Peyer's patch (tissue), 4 donors: ENCODE results near the gene AK6. TPM values are rescaled to one million over a fixed set of nuclear protein-coding genes. Genes with fewer than 3 reads are reported as not detected.
"Not testable (repeated sequence)": the region's sequence is repeated elsewhere in the genome, so short reads cannot be mapped to it uniquely, and the experiment has no call there.

Source experiments
- DNase-seq, 3 donors: peaks; one replicate each; pipeline ENCODE4 v3.0.0-alpha.2; 2017 to 2019
- H3K27ac ChIP-seq, 4 donors: fragments of 200-600 bp; sonication (generic); one replicate each; pipeline ENCODE4 v1.5.1; 2016 to 2019
- H3K27me3 ChIP-seq, 2 donors: fragments of 200-600 bp; sonication (generic); one replicate each; pipeline ENCODE4 v1.5.1; 2019
- H3K36me3 ChIP-seq, 3 donors: fragments of 200-600 bp; sonication (generic); one replicate each; pipeline ENCODE4 v1.5.1; 2016 to 2019
- H3K4me1 ChIP-seq, 4 donors: fragments of 200-600 bp; sonication (generic); one replicate each; pipeline ENCODE4 v1.5.1; 2016 to 2019
- H3K4me3 ChIP-seq, 4 donors: fragments of 200-600 bp; sonication (generic); 1 replicate in 3 of 4; 2 replicates in 1 of 4; pipeline ENCODE4 v1.5.1; 2016 to 2019; ENCODE audit warnings: mild to moderate bottlenecking in 1 of 4
- H3K9me3 ChIP-seq, 4 donors: fragments of 200-600 bp; sonication (generic); one replicate each; pipeline ENCODE4 v1.5.1; 2016 to 2019; ENCODE audit warnings: mild to moderate bottlenecking in 1 of 4
- POLR2A ChIP-seq, 2 donors: fragments of 450-650 bp; IDR thresholded peaks; one replicate each; pipeline ENCODE4 v1.5.1; 2017; ENCODE audit warnings: antibody characterized with exemption in 2 of 2, mild to moderate bottlenecking in 2 of 2, moderate library complexity in 2 of 2
- total RNA-seq, 4 donors: library from RNA; depleted of rRNA; stranded (reverse); fragments of >200 nt; gene quantifications; one replicate each; pipeline ENCODE4 v1.1.0, GENCODE V29; 2016
- TF ChIP-seq, protein P1 (sequence below), 6 experiments: fragments of 450-650 bp in 4 of 6; fragments of 200-600 bp in 2 of 6; sonication (generic) in 1 of 6; IDR thresholded peaks; one replicate each; pipeline ENCODE4 v1.5.1; 2017 to 2019; ENCODE audit warnings: antibody characterized with exemption in 6 of 6, mild to moderate bottlenecking in 3 of 6, moderate library complexity in 1 of 6

The AK6 gene
- total RNA-seq, 4 donors from 2014 or later: 5.0 to 31.0 (median 10.9) TPM

DNA sequence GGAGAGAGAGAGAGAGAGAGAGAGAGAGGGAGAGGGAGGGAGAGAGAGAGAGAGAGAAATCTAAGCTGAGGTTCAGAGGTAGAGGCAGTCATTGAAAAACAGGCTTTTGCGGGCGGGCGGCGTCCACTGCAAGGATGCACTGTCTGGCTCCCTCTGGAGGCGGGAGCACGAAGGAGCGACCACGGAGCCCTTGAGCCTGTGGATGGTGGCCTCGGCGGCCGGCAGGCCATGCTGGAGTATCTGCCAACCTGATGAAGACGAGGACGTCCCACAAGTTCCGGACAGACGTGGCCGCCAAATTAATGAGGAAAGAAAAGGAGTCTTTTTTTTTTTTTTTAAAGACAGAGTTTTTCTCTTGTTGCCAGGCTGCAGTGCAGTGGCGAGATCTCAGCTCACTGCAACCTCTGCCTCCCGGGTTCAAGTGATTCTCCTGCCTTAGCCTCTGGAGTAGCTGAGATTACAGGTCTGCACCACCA is 34.5 kb downstream of the AK6 start:
- Histone ChIP-seq H3K27ac (no peak overlapping the region), H3K36me3 (no peaks in the 10 kb centered on the region), H3K27me3 (no peaks in the 10 kb centered on the region), H3K4me1 (peaks cover 0 to 5% (median 0%) of the 10 kb centered on the region in 4 donors), H3K4me3 (no peak overlapping the region), H3K9me3 (no peaks in the 10 kb centered on the region)
- TF ChIP-seq, protein P1, sequence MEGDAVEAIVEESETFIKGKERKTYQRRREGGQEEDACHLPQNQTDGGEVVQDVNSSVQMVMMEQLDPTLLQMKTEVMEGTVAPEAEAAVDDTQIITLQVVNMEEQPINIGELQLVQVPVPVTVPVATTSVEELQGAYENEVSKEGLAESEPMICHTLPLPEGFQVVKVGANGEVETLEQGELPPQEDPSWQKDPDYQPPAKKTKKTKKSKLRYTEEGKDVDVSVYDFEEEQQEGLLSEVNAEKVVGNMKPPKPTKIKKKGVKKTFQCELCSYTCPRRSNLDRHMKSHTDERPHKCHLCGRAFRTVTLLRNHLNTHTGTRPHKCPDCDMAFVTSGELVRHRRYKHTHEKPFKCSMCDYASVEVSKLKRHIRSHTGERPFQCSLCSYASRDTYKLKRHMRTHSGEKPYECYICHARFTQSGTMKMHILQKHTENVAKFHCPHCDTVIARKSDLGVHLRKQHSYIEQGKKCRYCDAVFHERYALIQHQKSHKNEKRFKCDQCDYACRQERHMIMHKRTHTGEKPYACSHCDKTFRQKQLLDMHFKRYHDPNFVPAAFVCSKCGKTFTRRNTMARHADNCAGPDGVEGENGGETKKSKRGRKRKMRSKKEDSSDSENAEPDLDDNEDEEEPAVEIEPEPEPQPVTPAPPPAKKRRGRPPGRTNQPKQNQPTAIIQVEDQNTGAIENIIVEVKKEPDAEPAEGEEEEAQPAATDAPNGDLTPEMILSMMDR (IDR thresholded peaks at IDR 0.05): peak in 5 of 6 experiments; percentile 34 to 84 (median 80)
- no peak for TF ChIP-seq POLR2A (IDR thresholded peaks at IDR 0.05)
- peak; percentile 77 to 93 (median 89) for DNase-seq

DNA sequence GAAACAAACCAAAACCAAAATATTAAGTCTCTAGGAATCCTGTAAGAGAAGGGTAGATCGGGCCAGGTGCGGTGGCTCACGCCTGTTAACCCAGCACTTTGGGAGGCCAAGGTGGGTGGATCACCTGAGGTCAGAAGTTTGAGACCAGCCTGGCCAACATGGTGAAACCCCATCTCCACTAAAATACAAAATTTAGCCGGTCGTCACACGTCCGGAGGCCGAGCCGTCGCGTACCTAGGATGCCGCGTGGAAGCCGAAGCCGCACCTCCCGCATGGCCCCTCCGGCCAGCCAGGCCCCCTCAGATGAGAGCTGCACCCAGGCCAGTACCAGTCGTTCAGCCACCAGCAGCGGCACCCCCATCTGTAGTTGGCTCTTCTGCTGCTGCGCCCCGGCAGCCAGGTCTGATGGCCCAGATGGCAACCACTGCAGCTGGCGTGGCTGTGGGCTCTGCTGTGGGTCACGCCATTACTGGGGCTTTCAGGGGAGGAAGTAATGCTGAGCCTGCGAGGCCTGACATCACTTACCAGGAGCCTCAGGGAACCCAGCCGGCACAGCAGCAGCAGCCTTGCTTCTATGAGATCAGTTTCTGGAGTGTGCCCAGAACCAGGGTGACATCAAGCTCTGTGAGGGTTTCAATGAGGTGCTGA is 35.5 kb downstream of the AK6 start:
- not testable (repeated sequence) for H3K27me3 ChIP-seq, H3K9me3 ChIP-seq, H3K4me1 ChIP-seq, DNase-seq, H3K27ac ChIP-seq, H3K4me3 ChIP-seq, H3K36me3 ChIP-seq

DNA sequence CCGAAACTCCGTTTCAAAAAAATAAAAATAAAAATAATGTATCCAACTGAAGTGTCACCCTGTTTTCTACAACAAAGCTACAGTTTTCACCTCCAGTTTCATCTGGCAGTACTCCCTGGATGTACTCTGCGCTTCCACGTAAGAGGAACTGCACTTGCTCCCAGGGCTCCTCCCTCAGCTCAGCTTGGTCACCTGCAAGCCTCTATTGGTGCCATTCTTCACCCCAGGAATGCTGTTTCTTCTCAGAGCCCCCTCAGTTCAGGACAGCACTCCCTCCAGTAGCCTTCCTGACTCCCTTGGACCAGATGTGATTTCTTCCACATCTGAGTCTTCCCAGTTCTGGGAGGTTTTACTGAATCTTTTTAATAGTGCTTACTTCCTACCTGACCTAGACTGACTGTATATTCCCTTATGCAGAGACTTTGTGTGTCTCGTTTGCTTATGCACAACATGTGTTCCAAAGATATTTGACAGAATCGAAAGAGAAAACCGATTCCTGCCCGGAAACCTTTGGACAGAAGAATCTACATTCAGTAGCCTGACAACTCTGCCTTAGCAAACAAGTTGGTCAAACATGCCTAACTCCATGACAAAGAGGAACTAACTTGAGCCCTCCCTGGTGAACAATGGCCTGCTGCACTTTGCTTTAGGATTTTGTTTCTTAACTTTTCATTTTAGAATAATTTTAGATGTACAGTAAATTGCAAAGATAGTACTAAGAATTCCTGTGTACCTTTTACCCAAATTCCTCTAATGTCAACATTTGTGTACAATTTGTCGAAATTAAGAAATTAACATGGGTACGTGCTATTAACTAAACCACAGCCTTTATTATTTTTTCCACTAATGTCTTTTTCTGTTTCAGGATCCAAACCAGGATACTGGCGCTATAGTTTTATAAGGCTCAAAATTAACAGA is 37.5 kb downstream of the AK6 start:
- Histone ChIP-seq H3K27ac (peak overlapping the region; percentile 76 to 87 (median 78)), H3K4me1 (peaks cover 0 to 5% (median 0%) of the 10 kb centered on the region in 4 donors), H3K27me3 (no peaks in the 10 kb centered on the region), H3K4me3 (peak overlapping the region; percentile 56 to 74 (median 59)), H3K9me3 (no peaks in the 10 kb centered on the region), H3K36me3 (no peaks in the 10 kb centered on the region)
- DNase-seq: peak in 2 of 3 donors; percentile 62 to 74
- peak; percentile 22 to 54 for TF ChIP-seq POLR2A (IDR thresholded peaks at IDR 0.05)
- TF ChIP-seq, protein P1 (IDR thresholded peaks at IDR 0.05): no peak

DNA sequence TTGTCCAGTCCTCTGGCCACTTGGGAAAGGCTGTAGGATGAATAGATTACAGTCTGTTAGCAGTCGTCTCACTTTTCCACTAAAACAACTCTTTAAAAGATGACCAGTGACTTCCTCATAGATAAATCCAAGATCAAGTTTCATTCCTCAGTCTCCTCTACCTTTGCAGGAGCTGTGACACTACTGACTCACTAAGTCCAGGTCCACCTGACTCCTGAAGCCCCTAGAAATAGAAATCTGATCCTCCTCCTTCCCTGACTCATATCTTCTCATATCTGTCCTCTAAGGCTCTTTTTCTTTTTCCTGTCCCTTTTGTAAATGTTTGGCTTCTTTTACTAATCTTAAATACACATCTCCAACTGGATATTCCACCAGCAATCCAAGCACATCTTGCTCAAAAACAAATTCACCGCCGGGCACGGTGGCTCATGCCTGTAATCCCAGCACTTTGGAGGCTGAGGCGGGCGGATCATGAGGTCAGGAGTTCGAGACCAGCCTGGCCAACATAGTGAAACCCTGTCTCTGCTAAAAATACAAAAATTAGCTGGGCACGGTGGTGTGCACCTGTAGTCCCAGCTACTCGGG is 39.3 kb downstream of the AK6 start:
- no peak for TF ChIP-seq POLR2A (IDR thresholded peaks at IDR 0.05)
- TF ChIP-seq, protein P1 (IDR thresholded peaks at IDR 0.05): no peak
- no peaks in the 10 kb centered on the region for H3K27me3 ChIP-seq

DNA sequence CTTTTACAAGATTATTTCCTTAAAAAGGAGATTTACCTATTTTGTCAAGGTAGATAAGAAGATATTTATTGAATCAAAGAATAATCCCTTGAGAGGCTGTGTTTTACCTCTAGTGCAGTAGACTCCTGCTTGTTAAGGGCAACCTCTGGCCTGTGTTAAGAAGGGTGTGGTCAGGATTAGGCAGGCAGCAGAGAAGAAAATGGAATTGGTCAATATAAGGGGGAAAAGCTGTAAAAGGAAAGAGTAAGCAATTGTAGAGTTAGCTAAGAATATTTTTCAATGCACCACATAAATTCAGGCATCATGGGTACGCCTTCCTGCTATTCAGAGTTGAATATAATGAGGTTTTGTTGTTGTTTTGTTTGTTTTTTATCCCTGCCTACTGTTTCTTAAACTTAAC is 43.0 kb downstream of the AK6 start:
- H3K27ac ChIP-seq: no peak overlapping the region
- TF ChIP-seq POLR2A (IDR thresholded peaks at IDR 0.05): no peak
- TF ChIP-seq, protein P1 (IDR thresholded peaks at IDR 0.05): no peak
- DNase-seq: no peak

More for the DNA sequence above, 39.3 kb downstream of the AK6 start:
- H3K27ac ChIP-seq: no peak overlapping the region
- peaks cover 0 to 11% (median 0%) of the 10 kb centered on the region in 4 donors for H3K4me1 ChIP-seq
- no peak for DNase-seq
- no peaks in the 10 kb centered on the region for H3K36me3 ChIP-seq
- no peak overlapping the region for H3K4me3 ChIP-seq
- H3K9me3 ChIP-seq: no peaks in the 10 kb centered on the region

More for the DNA sequence above, 43.0 kb downstream of the AK6 start:
- peaks cover 0 to 5% (median 0%) of the 10 kb centered on the region in 4 donors for H3K4me1 ChIP-seq
- no peaks in the 10 kb centered on the region for H3K9me3 ChIP-seq
- H3K4me3 ChIP-seq: no peak overlapping the region
- H3K36me3 ChIP-seq: no peaks in the 10 kb centered on the region
- H3K27me3 ChIP-seq: no peaks in the 10 kb centered on the region
